HEK293T (cell line): Measurements from ENCODE around the gene SIX3.

ENCODE experiments used
- CTCF ChIA-PET: fragments of 350-600 bp; formaldehyde crosslinking; extraction: SDS; loops from one replicate; lab custom pipeline; 2021; ENCODE audit warnings: antibody characterized with exemption, inconsistent platforms; lab: Yijun Ruan, JAX
- POLR2A ChIA-PET: fragments of 350-600 bp; formaldehyde crosslinking; extraction: SDS; loops from one replicate; lab custom pipeline; 2020; ENCODE audit warnings: antibody characterized with exemption, inconsistent platforms; lab: Yijun Ruan, JAX
- DNase-seq: peaks from one replicate; pipeline ENCODE4 v3.0.0; 2012; ENCODE audit warnings: mixed read lengths; ENCODE audit errors: extremely low spot score
- ARNT ChIP-seq: fragments of 450-650 bp; IDR thresholded peaks from 2 replicates; pipeline ENCODE4 v1.6.1; 2017; ENCODE audit warnings: mild to moderate bottlenecking
- BHLHE40 ChIP-seq: fragments of 450-650 bp; IDR thresholded peaks from 2 replicates; pipeline ENCODE4 v1.6.1; 2016; ENCODE audit warnings: mild to moderate bottlenecking, moderate library complexity, borderline replicate concordance
- CTBP1 ChIP-seq: fragments of 450-650 bp; IDR thresholded peaks from 2 replicates; pipeline ENCODE4 v1.6.1; 2016; ENCODE audit warnings: borderline replicate concordance
- ELF4 ChIP-seq: fragments of 450-650 bp; IDR thresholded peaks from 2 replicates; pipeline ENCODE4 v1.6.1; 2017; ENCODE audit warnings: antibody characterized with exemption
- FOXA1 ChIP-seq: fragments of 450-650 bp; IDR thresholded peaks from 2 replicates; pipeline ENCODE4 v1.6.1; 2016; ENCODE audit warnings: mild to moderate bottlenecking
- FOXK2 ChIP-seq: fragments of 450-650 bp; IDR thresholded peaks from 2 replicates; pipeline ENCODE4 v1.6.1; 2016; ENCODE audit warnings: mild to moderate bottlenecking
- FOXM1 ChIP-seq: fragments of 450-650 bp; IDR thresholded peaks from 2 replicates; pipeline ENCODE4 v1.6.1; 2017; ENCODE audit warnings: mild to moderate bottlenecking, borderline replicate concordance
- HDGF ChIP-seq: fragments of 450-650 bp; IDR thresholded peaks from 2 replicates; pipeline ENCODE4 v1.6.1; 2017; ENCODE audit warnings: antibody characterized with exemption, borderline replicate concordance
- L3MBTL2 ChIP-seq: fragments of 450-650 bp; conservative IDR thresholded peaks from 2 replicates; pipeline ENCODE4 v1.6.1; 2016; ENCODE audit warnings: mild to moderate bottlenecking
- LEF1 ChIP-seq: fragments of 450-650 bp; IDR thresholded peaks from 2 replicates; pipeline ENCODE4 v1.6.1; 2017; ENCODE audit warnings: mild to moderate bottlenecking, borderline replicate concordance
- NFRKB ChIP-seq: fragments of 450-650 bp; IDR thresholded peaks from 2 replicates; pipeline ENCODE4 v1.6.1; 2016; ENCODE audit warnings: mild to moderate bottlenecking, moderate library complexity
- PKNOX1 ChIP-seq: fragments of 450-650 bp; IDR thresholded peaks from 2 replicates; pipeline ENCODE4 v1.6.1; 2016
- SP1 ChIP-seq: fragments of 450-650 bp; IDR thresholded peaks from 2 replicates; pipeline ENCODE4 v1.6.1; 2017
- SUZ12 ChIP-seq: fragments of 450-650 bp; IDR thresholded peaks from 2 replicates; pipeline ENCODE4 v1.6.1; 2016; ENCODE audit warnings: mild to moderate bottlenecking
- TARDBP ChIP-seq: fragments of 450-650 bp; IDR thresholded peaks from 2 replicates; pipeline ENCODE4 v1.6.1; 2016
- ZNF384 ChIP-seq: fragments of 450-650 bp; IDR thresholded peaks from 2 replicates; pipeline ENCODE4 v1.6.1; 2016

The SIX3 gene

DNA sequence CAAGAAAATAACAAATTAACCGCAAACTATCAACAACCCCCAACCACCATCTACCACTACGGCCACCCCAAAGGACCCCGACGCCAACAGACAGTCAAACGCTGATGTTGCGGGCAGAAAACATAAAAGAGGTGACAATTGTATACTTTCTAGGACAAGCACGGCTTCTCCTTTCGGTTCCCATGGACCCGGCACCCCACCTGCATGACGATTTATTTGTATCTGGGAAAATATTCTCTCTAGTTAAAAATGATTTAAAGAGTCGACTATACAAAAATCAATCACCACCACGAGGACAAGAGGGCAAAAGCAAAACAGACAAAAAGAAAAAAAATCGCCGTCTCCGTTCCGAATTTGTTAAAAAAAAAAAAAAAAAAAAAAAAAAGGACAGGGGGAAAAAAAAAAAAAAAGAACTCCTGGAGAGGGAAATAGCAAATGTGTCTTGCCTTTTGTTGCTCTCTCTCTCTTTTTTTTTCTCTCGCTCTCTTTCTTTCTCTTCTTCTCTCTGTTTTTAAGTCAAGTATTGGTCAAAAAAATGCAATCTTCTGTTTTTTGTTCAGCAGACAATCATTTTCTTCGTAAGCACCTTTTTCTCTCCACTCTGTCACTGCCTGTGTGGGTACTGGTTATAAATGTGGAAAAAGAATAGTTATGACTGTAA lies 3.6 kb downstream of the SIX3 start:
- POLR2A ChIA-PET = no interaction called here
- TF ChIP-seq CTBP1 (no peak), HDGF (no peak), SUZ12 (no peak), LEF1 (no peak), ARNT (no peak), ZNF384 (no peak; the same call in 1 of the 2 replicates), ELF4 (no peak), FOXK2 (no peak), PKNOX1 (no peak), FOXM1 (no peak), NFRKB (no peak), TARDBP (no peak), FOXA1 (no peak)
- no peak for DNase-seq
- CTCF ChIA-PET = no interaction called here

DNA sequence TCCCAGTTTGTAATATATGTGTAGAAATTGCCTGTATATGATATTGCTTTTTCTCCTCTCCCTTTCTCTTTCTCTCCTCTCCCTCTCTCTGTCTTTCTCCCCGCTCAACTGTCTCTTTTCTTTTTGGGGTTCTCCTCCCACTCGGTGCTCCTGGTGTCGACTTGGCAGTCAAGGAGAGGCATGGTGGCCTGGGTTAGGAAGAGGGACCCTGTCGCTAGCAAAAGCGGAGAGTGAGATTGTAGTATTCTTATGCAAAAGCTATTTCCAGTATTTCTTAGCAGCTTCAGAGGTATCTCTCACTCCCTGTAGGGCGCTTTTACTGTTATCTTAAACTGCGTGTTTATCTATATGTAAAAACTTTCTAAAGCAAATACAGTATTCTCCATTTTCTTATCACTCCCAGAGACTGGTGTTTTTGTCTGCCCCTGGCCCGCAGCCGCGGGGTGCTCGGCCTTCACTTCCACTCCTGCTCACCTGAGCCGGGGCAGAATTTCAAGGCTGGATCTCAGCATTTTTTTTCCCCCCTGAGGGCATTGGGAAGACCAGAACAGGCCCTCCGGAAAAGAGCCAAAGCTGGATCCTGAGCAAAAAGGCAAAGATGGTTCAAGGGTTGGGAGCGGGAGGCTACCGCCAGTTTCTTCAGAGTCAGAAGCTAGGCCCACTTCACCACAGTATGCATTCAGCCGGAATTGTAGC lies 4.3 kb downstream of the SIX3 start:
- ChIA-PET POLR2A (no interaction called here), CTCF (no interaction called here)
- DNase-seq = no peak
- TF ChIP-seq CTBP1 (no peak), FOXA1 (no peak), HDGF (no peak), SP1 (no peak), TARDBP (no peak), ELF4 (no peak), ARNT (no peak), FOXM1 (no peak), LEF1 (no peak), L3MBTL2 (no peak), FOXK2 (no peak), BHLHE40 (no peak), SUZ12 (no peak), PKNOX1 (no peak), ZNF384 (no peak), NFRKB (no peak)

GRCh38 chr2:44946372-44947027 lies 5.0 kb downstream of the SIX3 start:
- CTCF ChIA-PET = interaction anchor here (0.6 to 0.9 kb wide), 2 partner anchors 467 to 909 kb away, joined by 3 to 4 read pairs; no protein-coding TSS in a partner anchor

DNA sequence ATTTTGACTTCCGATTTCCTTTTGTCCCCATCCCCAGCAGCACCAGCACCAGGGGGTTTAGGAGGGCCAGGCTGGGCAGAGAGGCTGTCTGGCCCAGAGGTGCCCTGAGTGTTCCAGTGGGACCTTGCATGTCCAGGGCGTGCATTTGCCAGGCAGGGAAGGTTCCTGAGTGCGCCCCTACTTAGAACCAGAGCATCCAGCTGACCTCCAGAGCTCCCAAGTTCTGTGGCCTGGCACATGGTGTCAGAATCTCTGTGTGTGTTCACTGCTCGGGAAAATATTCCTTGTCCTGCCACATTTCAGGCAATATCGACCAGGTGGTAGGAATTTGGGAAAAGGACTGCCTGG lies 5.5 kb downstream of the SIX3 start:
- CTCF ChIA-PET = interaction anchor here (0.6 to 0.9 kb wide), 2 partner anchors 467 to 909 kb away, joined by 3 to 4 read pairs; no protein-coding TSS in a partner anchor
- DNase-seq = no peak
- POLR2A ChIA-PET = no interaction called here
- TF ChIP-seq LEF1 = no peak
- TF ChIP-seq FOXK2 = no peak
- TF ChIP-seq CTBP1 = no peak
- TF ChIP-seq ELF4 = no peak
- TF ChIP-seq FOXA1 = no peak
- no peak for TF ChIP-seq PKNOX1
- no peak for TF ChIP-seq ZNF384
- no peak for TF ChIP-seq L3MBTL2
- TF ChIP-seq TARDBP = no peak
- TF ChIP-seq ARNT = no peak
- TF ChIP-seq SP1 = no peak
- TF ChIP-seq NFRKB = no peak
- no peak for TF ChIP-seq FOXM1
- no peak for TF ChIP-seq BHLHE40
- TF ChIP-seq SUZ12 = no peak
- no peak for TF ChIP-seq HDGF

More at GRCh38 chr2:44946372-44947027, 5.0 kb downstream of the SIX3 start:
- DNase-seq = no peak
- TF ChIP-seq NFRKB = no peak
- no peak for TF ChIP-seq LEF1
- TF ChIP-seq ARNT = no peak
- no peak for TF ChIP-seq BHLHE40
- no peak for TF ChIP-seq HDGF
- no peak for TF ChIP-seq L3MBTL2
- TF ChIP-seq ELF4 = no peak
- TF ChIP-seq ZNF384 = no peak
- no peak for TF ChIP-seq PKNOX1
- TF ChIP-seq TARDBP = no peak
- TF ChIP-seq FOXM1 = no peak
- TF ChIP-seq SP1 = no peak
- no peak for TF ChIP-seq SUZ12
- TF ChIP-seq CTBP1 = no peak
- no peak for TF ChIP-seq FOXK2
- POLR2A ChIA-PET = no interaction called here
